Left hindlimb (tissue), 1 donor: ENCODE data around the gene AP3S2.
A peak's percentile ranks its signal among the peaks of the same experiment; 100 is the strongest.

Experiments used
- DNase-seq: peaks from one replicate; pipeline ENCODE4 v3.0.0-alpha.2; 2018

AP3S2 gene

GRCh38 chr15:89812847-89813320, 80.9 kb downstream of the AP3S2 start:
- no peak for DNase-seq

- DNase-seq, result no peak
Observed at GRCh38 chr15:89812011-89812846, 81.6 kb downstream of the AP3S2 start.

GRCh38 chr15:89810837-89811236, 83.0 kb downstream of the AP3S2 start:
- DNase-seq, result no peak

- DNase-seq, result no peak
Observed at GRCh38 chr15:89809787-89810148, 84.0 kb downstream of the AP3S2 start.

- DNase-seq, result no peak
Observed at GRCh38 chr15:89809093-89809786, 84.6 kb downstream of the AP3S2 start.

GRCh38 chr15:89808160-89808870, 85.5 kb downstream of the AP3S2 start:
- no peak for DNase-seq

GRCh38 chr15:89807689-89808088, 86.1 kb downstream of the AP3S2 start:
- DNase-seq, result no peak

- no peak for DNase-seq
Observed at GRCh38 chr15:89806559-89807550, 86.9 kb downstream of the AP3S2 start.

- DNase-seq, result no peak
Observed at GRCh38 chr15:89806210-89806558, 87.6 kb downstream of the AP3S2 start.

- no peak for DNase-seq
Observed at GRCh38 chr15:89805241-89806209, 88.3 kb downstream of the AP3S2 start.

- DNase-seq, result no peak
Observed at GRCh38 chr15:89803941-89804800, 89.6 kb downstream of the AP3S2 start.

GRCh38 chr15:89802986-89803824, 90.6 kb downstream of the AP3S2 start:
- no peak for DNase-seq

GRCh38 chr15:89802231-89802928, 91.4 kb downstream of the AP3S2 start:
- DNase-seq, result no peak

GRCh38 chr15:89801471-89802195, 92.2 kb downstream of the AP3S2 start:
- DNase-seq, result no peak

- DNase-seq, result peak; percentile 13
Observed at GRCh38 chr15:89799918-89800498, 93.8 kb downstream of the AP3S2 start.

GRCh38 chr15:89799011-89799911, 94.5 kb downstream of the AP3S2 start:
- DNase-seq, result peak; percentile 12
